GM21737 (cell line): ENCODE data around the gene YWHAB.
"Not testable (repeated sequence)": the region's sequence is repeated elsewhere in the genome, so short reads cannot be mapped to it uniquely, and the experiment has no call there.

Source experiments
- ATAC-seq: cut with Tn5 transposase; IDR thresholded peaks from one replicate; pipeline ENCODE4 v1.9.1; 2021; ENCODE audit warnings: mild to moderate bottlenecking, moderate library complexity; ENCODE audit not compliant: unreplicated experiment

YWHAB gene

DNA sequence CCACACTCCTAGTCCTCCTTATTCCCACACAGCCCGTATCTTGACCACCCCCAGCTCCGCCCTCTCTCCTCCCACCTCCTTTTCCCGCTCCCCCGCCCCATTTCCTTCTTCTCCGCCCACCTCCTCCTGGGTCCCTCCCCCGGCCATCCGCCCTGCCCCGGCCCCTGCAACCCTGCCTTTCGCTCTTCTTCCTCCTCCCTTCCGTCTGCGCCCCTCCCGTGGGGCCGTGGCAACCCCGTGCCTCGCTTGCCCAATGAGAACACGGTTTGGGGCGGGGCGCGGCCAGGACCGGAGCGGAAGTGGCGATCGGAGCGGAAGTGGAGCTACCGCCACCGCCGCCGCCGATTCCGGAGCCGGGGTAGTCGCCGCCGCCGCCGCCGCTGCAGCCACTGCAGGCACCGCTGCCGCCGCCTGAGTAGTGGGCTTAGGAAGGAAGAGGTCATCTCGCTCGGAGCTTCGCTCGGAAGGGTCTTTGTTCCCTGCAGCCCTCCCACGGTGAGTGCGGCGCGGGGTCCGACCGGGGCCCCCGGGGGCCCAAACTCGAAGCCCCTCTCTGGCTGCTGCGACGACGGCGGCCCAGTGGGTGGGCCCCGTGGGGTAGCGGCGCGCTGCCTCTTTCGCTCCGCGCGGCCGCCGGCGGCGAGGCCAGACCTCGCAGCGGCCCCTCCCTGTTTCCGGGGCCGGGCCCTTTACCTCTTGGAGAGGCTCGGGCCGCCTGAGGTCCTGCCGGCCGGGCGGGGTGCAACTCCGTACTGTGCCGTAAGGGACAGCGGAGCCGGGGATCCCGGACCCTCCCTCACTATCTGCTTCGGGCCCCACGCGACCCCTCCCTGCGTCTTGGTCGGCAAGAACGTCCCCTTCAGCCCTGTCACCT lies at the start of gene YWHAB:
Gene YWHAB (plus strand): TSS at position 314 of the 874 bp plus-strand sequence. CDS start 15,829 bp downstream, outside the sequence.
- ATAC-seq: peak; percentile 91

DNA sequence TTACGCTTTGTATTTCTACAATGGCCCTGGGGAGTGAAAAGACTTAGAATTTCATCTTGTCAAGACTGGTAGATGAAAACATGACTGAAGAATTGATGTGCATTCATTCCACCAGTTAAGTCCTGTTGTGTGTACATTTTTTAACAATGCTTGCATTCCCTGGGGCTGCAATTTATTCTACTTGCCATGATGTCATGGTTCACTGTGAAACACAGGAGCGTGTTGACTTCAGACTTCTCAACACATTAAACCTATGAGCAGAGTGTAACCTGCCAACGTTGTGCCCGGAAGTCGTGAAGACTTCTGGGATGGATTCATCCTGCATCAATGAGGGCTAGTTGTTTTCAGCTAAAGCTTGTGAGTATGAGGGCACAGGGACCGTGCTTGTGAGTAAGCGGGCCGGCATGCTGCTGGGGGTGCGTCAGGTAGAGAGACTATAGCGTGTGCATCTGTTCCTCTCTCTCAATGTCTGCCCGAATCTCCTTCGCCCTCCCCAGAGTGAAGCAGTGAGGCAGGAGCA lies 48.8 kb upstream of the YWHAB start:
- no peak for ATAC-seq

DNA sequence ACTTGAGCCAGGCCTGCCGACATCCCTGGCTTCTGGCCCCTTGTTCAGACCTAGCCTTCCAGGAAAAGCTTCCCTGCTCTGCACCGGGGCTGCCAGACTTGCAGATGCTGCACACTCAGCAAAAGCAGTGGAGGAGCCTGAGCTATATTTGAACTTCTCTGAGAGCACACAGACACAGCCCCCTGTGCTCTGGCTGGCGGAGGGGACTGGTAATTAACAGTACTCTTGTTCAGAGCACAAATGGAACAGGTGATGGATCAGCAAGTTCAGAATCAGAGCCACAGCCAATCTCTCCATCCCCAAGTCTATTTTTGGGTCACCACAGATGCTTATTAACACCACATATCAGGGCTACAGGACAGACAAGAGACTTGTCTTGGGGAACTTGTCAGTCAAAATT lies 47.6 kb upstream of the YWHAB start:
- no peak for ATAC-seq

DNA sequence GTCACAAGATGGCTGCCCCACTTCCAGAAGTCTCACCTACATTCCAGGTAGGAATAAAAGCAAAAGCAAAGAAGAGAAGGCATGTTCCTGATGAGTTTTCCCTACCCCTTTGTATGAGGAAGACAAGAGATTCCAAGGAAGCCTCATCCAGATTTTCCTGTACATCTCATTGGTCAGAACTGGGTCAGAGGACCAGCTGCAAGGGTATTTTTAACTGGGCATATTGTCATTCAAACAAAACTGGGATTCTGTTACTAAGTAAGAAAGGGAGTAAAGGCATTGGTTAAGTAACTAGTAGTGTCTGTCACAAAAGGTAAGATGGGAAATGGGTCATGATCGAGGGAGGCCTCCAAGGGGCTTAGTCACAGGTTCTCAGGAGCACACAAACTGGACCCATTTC lies 47.0 kb upstream of the YWHAB start:
- ATAC-seq: no peak

DNA sequence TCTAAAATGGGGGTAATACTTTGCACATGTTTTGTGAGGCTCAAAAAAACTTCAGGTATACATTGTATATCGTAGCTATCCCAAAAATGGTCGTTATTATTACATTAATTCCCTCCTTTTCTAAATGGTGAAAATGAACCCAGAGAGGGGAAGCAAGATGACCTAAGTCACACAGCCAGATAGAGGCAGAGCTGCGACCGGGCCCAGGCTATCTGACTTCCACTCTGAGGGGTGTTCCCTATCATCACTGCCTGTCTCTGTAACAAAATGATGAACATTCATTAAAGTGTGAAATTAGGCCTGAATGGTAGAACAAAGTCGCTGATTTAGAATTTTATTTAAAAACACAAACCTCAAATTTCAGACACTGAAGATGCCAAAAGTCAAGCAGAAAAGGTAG lies 46.0 kb upstream of the YWHAB start:
- ATAC-seq: no peak

DNA sequence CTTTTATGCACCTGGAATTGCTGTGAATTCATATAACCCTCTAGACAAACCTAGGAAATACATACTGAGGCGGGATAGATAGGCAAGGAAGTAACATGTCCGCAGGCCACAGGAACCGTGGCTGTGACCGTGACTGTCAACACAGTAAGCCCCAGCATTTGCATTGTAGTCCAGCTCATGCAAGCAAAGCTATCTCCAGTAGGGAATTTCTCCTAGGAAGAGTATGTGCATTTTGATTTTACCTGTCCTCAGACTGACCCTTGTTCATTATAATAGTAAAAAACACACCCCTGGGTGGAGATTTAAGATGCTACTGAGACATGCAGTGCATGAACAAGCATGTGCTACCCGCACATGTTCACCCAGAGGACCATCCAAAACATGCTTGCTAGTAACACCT lies 44.7 kb upstream of the YWHAB start:
- ATAC-seq: no peak

DNA sequence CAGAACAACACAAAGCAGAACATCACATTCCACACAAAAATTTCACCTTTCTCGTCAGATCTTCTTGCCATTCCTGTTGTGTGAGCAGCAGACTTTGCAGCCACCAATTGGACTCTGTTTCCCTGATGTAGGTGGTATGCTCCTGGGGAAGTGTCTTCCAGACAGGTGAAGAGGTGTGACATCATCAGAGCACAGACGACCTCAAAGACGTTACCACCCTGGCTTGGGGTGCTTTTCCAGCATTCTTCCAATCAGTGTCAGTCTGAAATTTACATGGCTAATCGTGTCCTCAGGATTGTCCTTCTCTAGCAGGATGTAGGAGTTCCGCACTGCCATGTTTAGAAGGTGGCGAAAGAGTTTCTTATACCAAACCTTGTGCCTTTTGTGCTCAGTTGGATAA lies 43.5 kb upstream of the YWHAB start:
- no peak for ATAC-seq

DNA sequence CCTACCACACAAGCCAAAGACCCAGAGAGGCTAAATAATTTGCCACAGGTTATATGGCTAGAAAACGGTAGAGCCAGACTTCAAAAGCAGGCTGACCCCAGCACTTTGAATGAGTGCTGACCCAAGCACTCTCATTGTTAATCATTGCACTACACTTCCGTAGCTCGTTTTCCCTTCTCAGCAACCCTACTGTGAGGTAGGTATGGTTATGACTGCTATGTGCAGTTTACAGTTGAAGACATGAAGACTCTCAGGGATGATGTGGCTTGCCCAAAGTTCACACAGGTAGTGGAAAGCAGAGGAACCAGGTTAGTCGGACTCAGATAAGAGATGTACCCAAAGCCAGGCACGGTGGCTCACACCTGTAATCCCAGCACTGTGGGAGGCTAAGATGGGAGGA lies 41.6 kb upstream of the YWHAB start:
- no peak for ATAC-seq

DNA sequence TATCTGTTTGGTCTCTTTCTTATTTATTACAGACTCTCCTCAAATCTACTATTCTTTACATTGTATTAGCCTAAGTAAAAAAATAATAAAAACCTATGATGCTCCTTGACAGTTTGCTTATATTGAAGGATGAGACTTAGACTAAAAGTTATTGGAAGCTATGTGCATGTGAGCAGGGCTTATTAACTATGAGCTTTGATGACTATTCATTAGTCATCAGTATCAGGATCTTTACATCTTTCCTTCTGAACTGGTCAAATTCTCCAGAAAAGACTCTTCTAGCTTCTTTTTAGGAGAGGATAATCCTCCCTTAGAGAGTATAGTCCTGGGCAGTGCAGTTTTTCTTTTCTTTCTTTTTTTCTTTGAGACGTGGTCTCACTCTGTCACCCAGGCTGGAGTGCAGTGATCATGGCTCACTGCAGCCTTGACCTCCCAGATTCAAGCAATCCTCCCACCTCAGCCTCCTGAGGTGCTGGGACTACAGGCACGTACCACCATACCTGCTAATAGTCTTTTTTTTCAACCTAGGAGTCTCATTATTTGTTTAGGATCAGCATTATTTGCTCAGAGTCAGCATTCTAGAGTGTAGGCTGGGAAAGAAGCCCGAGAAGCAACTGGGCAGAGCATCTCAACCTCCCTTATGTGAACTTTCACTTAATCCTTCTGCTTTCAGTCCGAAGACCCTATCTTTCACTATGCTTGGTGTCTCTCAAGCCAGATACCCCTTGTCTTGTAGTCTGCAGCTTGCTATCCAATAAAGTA lies 37.1 kb upstream of the YWHAB start:
- no peak for ATAC-seq

DNA sequence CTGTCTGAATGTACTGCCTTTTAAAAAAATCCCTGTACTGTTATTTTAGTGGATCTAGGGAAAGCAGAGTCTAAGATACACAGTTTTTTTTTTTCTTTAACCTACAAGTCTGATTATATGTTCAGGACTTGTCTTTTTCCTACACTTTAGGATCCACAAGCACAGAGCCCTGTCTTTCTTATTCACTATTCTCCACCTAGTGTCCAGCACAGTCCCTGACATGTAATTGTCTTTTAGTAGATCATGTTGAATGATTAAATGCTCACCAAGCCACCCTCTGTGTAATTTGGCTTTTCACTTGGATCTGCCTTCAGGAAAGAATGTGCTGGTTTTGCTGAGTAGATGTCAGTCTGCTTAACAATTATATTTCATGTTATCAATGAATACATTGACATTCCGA lies 35.8 kb upstream of the YWHAB start:
- no peak for ATAC-seq

DNA sequence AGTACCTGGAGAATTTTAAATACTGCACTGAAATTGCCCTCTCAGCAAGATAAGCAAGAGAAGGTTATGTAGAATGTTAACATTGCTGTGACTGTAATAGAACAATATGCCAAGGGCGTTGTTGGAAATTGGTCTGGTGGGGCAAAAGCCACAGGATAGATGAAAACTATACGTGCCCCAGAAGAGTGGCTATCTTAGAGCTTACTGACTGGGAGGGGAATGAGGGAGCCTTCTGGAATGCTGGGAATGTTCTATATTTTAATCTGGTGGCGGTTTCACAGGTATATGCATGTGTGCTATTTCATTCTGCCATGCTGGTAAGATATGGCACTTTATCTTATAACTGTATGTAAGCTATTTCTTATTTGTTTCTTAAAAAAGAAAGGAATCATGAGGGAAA lies 35.2 kb upstream of the YWHAB start:
- no peak for ATAC-seq

DNA sequence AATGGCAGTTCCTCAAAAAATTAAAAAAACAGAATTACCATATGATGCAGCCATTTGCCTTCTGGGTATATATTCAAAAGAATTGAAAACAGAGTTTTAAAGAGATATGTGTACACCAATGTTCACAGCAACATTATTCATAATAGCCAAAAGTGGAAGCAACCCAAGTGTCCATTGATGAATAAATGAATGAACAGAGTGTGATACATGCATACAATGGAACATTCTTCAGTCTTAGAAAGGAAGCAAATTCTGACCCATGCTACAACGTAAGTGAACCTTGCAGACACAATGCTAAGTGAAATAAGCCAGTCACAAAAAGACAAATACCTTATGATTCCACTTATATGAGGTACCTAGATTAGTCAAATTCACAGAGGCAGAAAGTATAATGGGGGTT lies 34.7 kb upstream of the YWHAB start:
- ATAC-seq: no peak

DNA sequence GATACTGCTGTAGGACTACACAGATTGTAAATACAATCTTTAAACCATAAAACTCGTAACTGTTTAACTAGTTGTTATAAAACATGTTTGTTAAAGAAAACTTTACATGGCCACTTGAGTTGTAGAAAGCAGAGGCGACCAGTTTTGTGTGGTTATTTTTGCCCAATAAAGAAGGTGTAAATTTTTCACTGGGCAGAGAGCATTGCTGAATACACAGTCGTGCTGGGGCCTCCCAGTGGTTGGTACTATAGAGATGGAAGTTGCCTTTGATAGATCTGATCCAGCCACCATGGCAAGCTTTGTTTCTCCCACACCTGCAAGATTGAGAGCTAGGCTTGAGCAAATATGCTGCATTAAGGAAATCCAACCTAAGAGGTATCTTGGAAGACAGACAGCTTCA lies 34.0 kb upstream of the YWHAB start:
- ATAC-seq: no peak

DNA sequence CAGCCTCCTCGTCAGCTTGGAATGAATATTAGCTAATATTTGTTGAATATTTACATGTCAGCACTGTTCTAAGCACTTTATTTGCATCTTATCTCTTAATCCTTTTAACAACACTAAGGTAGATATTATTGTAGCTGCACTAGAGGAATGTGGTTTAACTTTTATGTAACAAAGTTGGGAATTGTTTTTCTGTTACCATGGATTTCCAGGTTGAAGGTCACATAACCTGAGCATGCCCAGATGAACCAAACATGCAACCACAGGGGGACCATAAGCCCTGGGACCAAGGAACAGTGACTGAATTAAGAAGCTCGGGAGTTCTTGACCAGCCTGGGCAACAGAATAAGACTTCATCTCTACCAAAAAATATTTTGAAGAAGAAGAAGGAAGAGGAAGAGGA lies 29.1 kb upstream of the YWHAB start:
- no peak for ATAC-seq

DNA sequence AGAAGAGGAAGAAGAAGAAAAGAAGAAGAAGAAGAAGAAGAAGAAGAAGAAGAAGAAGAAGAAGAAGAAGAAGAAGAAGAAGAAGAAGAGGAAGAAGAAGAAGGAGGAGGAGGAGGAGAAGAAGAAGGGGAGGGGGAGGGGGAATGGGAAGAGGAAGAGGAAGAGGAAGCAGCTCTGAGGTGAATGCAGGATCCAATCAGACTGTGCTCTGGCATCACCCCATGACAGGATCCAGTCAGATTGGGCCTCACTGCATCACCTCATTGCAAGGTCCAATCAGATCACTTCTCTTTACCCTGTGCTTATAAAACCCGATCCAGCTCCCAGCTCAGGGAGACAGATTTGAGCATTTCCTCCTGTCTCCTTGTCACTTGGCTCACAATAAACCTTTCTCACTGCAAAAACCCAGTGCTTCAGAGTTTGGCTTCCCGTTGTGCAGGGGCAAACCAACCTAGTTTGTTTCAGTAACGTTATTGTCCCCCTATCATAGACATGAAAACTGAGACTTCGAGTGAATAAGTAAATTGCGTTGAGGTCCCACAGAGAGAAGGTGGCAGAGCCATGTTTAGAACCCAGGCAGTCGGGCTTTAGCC lies 28.6 kb upstream of the YWHAB start:
- no peak for ATAC-seq

DNA sequence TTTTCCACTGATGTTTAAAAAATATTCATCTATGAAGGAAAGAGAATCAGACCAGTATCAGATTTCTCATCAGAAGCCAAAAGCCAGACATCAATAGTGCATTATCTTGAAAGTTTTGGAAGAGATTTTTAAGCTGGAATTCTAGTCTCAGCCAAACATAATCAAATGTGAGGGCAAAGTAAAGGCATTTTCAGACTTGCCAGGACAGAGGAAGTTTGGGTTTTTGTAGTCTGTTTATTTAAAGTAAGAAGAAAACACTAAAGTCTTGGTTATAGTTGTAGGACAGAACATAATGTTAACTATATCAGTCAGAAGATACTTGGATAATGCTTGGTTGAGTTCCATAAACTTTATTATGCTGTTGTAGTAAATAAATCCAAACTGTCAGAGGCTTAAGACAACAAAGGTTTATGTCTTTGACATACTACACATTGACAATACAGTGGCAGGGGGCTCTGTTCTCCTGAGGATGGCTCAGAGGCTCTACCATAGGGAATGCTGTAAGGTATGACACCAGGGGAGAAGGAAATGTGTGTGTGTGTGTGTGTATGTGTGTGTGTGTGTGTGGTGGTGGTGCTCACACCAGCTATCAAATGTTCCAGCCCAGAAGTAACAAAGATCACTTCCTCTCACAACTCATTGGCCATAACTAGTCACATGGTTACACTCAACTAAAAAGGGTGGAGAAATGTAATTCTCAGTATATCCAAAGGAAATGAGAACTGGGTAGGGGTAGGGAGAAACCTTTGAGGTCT lies 26.7 kb upstream of the YWHAB start:
- no peak for ATAC-seq

DNA sequence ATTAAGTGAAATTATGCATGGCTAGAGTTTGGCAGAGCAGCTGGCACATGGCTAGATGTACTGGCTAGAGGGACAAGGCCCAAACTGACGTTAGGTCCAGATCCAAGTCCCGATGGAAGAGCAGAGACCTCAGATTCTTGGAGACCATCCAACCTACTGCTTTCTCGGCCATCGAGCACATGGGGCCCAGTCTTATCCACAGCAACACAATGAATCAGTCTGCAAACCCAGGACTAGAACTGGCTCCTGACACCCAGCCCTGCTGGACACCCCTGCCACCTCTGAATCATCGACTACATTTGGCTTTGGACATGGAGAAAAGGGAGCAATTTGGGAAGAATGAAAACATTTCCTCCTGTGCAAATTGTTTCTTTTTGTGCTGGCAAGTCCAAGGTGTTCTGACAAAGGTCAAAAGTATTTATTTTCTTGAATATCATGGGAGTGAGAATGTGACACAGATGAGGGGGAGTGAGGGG lies 23.9 kb upstream of the YWHAB start:
- no peak for ATAC-seq

DNA sequence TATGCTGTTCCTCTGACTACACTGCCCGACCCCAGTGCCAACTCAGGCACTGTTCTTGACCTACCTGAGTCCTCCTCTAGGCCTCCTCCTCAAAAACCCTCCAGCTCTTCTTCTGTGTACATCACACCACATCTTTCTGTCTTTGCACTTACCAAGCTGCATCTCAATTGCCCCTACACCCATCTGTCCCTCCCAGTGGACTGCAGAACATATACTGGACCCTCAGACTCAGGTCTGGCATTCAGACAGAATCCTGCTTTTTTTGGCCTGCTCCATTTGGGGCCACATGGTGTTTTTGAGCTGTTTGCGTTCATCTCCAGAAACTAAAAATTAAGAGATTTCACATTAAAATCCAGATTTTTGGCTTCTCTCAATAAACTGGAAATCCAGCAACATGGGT lies 23.2 kb upstream of the YWHAB start:
- ATAC-seq: no peak

DNA sequence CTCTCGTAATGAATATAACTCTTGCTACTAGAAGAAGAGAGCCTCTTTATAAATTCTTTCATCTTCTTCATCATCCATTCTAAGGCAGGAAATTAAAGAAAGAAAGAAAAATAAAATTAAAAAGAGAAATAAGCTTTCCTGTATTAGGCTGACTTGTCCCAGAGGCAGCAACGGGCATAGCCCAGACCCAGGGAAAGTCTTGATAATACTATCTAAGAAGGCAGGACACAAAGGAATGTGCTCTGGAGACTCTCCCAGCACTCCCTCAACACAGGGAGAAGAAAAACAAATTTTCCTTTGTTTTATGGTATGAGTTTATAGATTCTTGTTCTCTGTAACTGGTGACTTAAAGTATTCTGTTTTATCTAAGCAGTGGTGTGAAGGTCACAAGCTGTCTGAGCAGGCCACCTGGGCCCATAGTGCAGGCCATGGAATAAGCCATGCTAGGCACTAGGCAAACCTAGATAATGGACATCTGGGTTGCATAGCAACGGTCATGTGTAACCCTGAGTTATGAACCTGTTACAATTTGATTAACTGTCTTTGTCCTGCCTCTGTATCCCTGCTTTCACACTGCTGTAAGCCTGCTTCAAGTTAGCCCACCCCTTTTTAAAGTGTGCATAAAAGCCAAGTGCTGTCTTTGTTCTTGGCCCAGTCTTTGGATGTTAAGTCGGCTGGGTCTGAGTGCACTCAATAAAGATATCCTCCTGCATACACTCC lies 22.0 kb upstream of the YWHAB start:
- ATAC-seq: not testable (repeated sequence)

DNA sequence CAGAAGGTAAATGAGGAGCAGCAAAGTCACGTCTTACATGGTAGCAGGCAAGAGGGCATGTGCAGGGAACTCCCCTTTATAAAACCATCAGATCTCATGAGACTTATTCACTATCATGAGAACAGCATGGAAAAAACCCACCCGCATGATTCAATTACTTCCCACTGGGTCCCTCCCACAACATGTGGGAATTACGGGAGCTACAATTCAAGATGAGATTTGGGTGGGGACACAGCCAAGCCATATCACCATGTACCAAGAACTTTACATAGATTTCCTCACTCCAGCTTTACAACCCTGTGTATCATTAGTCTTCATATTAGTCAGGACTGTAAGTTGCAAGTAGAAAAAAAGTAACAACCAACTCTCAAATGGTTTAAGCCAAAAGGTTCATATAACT lies 21.0 kb upstream of the YWHAB start:
- not testable (repeated sequence) for ATAC-seq
